Suppressor macrophage treated with lipopolysaccharide for 1 hour (primary cell): ENCODE results near the gene UNC93A.
"Not testable (repeated sequence)": the region's sequence is repeated elsewhere in the genome, so short reads cannot be mapped to it uniquely, and the experiment has no call there.

Source experiments
- DNase-seq, 3 donors: peaks; one replicate each; pipeline ENCODE4 v3.0.0-alpha.2; 2020 to 2022

UNC93A gene

DNA sequence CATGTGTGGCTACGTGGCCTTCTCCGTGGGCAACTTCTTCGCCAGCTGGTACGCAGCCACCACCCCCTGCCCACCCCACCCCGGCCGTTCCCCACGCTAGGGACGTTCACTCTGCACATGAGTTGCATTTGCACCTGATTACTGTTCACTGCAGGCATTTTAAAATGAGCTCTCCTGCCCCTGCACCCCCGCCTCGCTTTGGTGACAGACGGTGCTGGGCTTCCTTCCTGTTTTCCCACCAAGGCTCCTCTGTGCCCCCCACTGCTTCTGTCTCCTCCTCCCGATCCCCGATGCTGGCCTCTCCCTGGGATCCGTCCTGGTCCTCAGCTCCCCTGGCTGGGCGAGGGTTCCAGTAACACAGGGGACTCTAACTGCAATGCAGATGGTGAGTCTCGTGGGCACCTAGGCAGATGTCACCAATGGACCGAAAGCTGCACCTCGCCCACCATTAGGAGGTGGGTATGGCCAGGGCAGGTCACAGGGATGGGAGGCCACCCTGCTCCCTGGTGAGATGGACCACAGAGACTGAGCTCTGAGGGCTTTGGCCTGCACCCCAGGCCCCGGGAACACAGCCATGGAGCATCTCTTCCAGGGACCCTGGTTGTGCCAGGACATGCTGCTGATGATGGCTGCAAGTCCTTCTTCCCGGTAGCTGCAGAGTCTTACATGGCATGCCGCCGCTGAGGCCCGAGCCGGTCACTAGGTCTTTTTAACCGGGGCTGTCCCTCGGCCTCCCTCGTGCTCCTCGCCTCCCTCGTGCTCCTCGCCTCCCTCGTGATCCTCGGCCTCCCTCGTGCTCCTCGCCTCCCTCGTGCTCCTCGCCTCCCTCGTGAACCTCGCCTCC, 3.8 kb downstream of the UNC93A start:
- DNase-seq, result no peak

DNA sequence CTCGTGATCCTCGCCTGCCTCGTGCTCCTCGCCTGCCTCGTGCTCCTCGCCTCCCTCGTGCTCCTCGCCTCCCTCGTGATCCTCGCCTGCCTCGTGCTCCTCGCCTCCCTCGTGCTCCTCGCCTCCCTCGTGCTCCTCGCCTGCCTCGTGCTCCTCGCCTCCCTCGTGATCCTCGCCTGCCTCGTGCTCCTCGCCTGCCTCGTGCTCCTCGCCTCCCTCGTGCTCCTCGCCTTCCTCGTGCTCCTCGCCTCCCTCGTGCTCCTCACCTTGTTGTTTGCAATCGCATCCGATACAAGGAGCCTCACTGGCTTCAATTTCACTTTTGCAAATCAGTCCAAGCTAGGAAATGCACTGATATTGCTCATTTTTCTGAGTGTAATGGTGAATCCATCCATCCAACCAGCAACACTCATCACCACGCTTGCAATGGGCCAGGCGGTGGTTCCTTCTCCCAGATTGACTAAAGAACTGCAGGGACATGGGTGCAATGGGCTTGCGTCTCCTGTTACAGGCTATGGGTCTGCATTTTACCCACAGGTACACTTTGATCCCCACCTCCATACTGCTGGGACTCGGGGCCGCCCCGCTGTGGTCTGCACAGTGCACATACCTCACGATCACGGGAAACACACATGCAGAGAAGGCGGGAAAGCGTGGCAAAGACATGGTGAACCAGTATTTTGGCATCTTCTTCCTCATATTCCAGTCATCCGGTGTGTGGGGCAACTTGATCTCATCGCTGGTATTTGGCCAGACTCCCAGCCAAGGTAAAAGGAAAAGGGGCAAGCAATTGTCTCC, 4.6 kb downstream of the UNC93A start:
- no peak for DNase-seq

DNA sequence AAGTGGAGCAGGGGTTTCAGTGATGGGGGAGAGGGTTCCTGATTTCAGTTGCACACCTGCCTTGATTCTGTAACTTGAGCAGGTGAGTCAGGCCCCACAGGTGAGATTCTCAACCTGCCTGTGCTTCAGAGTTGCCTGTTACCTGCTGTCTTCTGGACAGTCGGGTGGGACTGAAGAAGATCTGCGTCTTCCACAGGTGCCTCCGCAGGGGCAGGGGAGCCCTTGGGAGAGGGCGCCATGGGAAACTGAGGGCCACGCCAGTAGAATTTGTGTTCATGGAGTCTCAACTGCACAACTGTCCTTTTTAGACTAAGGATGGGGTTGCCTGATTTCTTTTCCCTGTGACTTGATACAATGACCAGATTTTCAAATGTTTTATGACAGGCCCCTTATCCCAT, 5.2 kb downstream of the UNC93A start:
- no peak for DNase-seq

DNA sequence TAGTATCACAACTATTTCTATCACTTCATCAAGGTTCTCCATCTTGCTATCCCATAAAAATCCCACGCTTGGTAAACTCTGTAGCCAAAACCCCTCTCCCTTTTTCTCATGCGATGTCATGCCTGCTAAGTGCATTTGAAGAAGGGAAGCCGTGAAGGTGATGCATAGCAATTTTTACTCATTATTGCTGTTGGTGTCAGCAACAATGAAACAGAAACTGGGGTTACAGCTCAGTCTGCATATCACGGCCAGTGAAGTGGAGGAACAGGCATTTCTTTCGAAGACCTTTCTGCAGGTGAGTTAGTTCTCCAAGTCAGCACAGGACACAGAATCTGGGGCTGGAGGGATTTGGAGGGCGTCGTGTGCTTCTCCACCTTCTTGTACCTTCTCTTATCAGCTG, 5.8 kb downstream of the UNC93A start:
- no peak for DNase-seq

DNA sequence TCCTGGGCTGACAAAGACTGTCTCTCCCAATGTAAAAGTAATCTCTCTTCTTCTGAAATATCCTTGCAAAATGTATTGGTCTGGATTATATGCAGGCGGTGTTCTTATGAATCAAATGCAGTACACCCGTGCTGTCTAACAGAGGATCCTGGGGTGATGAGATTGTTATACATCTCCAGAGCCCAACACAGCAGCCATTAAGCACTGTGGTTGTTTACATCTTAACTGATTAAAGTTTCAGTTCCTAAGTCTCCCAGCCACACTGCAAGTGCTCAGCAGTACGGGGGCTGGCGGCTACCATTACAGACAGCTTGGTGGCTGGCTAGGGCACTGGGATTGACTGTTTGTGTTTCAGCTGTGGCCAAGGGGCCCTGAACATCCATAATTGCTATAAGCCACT, 7.0 kb downstream of the UNC93A start:
- no peak for DNase-seq

DNA sequence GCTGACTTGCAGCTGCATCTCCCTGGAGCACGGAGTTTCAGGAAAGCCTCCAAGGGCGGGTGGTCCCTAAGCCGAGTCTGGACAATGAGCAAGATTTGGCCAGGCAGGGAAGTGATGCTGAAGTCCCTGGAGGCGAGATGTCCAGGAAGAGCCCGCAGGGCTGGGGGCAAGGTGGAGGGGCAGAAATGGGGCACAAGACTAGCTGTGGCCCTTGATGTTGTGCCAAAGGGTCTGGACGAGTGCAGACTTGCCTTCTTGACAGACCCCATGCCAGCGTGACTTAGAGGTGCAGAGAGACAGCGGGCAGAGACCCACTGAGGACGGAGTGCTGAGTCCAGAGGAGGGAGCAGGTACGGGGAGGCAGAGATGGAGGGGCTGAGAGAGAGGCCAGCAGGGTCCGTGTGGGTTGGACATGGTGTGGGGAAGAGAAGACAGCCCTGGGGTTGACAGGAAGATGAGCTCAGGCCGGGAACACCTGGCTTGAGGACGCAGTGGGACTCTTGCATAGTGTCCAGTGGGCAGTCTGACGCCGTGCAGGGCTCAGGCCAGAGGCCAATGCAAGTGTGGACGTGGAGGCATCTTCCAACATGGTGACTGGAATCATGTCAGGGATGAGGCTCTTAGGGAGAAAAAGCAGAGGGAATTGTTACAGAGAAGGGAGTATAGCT, 8.7 kb downstream of the UNC93A start:
- DNase-seq, result no peak

DNA sequence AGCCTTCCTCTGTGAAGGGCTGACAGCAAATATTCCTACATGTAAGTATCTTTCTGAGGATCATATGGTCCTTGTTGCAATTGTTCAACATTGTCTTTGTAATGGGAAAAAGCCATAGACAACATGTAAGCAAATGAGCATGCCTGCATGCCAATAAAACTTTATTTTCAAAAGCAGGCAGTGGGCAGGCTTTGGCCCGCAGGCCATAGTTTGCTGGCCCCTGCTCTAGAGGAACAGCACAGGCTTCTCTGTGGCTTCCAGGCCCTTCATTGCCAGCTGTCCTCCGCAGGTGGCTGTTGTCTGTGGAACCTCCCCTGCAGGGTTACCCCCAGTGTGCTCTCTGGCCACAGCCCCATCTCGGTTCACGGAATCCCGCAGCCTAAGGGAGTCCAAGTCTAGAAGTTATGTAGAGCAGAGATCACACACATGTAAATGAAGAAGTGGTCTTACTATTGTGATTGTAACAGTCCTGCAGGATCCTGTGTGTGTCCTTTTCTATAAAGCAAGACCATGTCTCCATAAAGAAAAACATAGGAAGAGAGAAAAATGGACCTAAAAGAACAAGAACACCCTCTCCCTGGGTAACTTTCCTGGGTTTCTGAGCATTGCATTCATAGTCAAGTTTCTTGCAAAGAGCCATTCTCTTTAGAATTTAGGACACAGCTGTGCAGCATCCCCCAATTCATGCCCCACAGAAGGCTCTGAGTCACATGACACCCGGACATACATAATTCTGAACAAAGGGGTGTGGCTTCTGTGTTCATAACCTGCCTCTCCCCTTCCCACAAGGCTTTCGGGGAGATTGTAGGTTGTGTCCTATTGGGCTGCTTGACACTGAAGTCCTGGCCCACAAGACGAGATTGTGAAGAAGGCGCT, 10.0 kb downstream of the UNC93A start:
- DNase-seq, result no peak

DNA sequence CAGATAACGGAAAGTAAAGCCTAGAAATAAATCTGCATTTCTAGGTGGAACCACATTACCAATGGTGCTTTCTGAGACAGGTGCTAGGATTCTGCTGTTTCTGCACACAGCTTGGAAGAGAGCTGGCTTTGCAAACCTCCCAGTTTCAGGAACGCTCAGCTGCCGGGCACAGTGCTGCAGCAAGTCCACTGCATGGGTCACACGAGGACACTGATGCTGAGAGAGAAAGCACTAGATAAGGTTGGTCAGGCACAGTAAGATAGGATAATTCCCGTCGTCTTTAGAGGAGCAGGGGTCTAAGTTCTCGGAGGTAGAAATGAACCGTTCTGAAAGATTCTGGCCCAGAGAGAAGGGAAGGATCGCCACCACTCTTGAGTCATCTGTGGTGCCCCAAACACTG, 11.0 kb downstream of the UNC93A start:
- DNase-seq, result no peak

DNA sequence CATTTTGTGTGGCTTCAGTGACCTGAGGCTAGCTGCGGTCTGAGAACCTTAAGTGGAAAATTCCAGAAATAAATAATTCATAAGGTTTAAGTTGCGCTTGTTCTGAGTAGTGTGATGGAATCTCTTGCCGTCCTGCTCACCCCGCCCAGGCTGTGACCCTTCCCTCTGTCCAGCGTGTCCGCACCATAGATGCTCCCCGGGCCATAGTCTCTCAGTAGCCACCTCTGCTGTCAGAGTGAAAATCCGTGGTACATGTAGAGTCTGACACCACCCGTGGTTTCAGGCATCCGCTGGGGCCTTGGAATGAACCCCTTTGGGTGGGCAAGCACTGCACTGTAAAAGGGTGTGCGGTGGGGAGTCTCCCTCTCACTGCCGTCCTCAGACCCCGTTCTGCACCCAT, 11.7 kb downstream of the UNC93A start:
- no peak for DNase-seq

DNA sequence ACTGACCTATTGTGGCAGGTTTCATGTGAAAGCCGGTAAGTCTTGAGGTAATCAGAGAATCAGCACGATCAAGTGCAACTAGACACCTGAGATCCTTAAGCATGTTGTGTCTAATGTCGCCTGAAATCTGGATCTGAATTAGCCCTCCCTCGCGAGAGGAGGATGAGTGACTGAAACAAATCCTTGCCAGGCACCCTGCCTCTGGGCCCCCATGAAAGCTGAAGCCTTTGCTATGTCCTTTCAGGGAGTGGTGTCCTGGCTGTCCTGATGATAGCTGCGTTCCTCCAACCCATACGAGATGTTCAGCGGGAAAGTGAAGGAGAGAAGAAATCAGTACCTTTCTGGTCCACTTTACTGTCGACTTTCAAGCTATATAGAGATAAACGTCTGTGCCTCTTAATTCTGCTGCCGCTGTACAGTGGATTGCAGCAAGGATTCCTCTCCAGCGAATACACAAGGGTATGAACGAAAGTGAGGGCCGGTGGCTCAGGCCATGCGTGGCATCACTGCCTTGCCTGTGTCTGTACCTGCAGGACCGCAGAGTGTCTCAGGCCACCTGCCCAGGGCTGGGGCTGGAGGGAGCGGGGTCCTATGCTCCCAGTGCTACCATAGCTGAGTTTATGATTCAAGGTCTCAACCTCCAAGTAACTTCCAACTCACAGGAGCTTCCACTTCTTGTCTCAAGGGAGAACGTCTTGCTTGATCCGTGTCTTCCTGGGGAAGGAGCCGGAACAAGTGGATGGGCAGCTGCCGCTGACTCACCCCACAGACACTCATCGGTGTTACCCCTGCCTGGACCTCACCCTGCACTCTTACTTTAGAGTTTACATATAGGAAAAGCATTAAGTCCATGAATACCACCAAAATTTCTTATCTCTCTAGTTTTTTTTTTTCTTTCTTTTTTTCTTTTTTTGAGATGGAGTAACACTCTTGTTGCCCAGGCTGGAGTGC, 12.8 kb downstream of the UNC93A start:
- DNase-seq, result no peak

DNA sequence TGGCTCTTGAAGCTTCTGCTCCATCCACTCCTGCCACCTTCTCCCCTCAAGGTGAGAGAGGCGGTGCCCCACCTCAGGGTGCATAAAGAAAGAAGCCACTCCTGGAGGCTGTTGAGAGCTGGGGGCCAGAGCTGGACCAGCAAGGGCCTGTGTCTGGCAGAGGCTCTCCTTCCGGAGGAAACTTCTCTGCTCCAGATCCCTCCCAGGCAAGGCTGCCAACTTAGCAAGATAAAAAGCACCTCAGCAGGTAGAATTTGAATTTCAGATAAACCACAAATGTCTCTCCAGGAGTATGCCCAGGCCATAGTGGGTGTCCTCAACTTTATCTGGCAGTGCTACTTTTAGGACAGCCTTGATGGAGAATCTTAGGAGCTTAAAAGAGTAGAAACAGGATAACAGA, 13.8 kb downstream of the UNC93A start:
- no peak for DNase-seq

DNA sequence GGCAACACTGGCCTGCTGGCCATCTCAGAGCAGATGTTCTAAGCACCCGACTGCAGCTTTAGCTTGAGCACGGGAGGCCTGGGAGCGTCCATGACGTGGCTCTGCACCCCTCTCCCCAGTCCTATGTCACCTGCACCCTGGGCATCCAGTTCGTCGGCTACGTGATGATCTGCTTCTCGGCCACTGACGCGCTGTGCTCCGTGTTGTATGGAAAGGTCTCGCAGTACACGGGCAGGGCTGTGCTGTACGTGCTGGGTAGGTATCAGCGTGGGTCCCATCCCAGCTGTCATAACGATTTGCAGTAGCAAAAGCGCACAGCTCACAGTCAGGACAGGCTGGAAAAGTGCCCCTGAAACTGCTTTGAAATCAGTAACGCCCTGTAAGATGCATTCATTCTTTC, 14.7 kb downstream of the UNC93A start:
- no peak for DNase-seq

DNA sequence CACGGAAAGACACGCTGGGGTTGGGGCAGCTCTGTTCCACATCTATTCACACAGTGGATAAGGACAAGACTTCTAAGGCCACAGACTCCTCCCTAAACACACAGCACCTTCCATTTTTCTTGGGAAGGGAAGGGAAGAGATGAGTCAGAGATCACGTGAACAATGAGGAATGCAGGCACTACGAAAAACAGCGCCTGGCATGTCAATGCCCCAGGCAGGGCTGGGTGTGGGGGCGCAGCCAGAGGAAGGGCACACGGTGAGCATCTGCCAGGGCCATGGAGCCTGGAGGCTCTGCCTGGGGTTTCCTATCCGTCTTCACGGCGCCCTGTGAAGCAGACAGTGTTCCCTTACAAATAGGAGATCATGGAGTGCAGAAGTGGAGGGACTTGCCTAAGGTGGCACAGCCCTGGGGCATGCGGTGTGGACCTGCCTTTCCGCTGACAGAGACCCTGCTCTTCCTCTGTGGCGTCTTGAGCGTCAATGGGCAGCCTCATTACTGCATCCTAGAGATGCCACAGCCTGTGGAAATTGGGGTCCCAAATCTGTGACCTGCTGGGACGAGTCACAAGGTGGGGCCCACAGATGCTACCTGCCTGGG, 15.4 kb downstream of the UNC93A start:
- no peak for DNase-seq

DNA sequence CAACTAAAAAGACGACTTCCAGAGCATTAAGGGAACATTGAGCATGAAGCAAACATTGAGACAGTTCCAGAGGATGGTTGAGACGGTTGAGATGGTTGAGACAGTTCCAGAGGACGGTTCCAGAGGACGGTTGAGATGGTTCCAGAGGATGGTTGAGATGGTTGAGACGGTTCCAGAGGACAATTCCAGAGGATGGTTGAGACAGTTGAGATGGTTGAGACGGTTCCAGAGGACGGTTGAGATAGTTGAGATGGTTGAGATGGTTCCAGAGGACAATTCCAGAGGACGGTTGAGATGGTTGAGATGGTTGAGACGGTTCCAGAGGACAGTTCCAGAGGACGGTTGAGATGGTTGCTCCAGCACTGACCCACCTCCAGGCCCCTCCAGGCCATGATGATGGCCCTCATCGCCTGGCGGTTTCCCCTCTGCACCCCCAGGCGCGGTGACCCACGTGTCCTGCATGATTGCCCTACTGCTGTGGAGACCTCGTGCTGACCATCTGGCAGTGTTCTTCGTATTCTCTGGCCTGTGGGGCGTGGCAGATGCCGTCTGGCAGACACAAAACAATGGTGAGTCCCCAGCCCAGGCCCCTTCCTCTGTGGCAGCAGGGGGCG, 16.3 kb downstream of the UNC93A start:
- no peak for DNase-seq

DNA sequence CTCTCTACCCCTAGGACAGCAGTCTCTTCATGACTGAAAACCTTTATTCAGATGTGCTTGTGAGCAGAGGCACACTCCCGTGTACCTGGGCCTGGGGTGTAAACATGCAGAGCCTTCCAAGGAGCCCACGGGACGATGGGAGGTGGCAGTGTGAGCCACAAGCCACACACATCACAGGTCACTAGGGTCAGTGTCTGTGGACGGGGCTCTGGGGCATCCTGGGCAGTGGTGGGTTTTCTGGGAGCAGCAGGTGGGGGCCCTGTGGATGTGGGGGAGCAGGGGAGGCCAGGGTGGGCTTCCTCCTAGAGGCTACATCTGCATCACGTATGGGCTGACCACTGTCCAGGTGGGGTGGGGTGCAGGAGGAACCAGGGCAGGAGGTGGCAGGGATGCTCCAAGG, 17.1 kb downstream of the UNC93A start:
- DNase-seq, result no peak

DNA sequence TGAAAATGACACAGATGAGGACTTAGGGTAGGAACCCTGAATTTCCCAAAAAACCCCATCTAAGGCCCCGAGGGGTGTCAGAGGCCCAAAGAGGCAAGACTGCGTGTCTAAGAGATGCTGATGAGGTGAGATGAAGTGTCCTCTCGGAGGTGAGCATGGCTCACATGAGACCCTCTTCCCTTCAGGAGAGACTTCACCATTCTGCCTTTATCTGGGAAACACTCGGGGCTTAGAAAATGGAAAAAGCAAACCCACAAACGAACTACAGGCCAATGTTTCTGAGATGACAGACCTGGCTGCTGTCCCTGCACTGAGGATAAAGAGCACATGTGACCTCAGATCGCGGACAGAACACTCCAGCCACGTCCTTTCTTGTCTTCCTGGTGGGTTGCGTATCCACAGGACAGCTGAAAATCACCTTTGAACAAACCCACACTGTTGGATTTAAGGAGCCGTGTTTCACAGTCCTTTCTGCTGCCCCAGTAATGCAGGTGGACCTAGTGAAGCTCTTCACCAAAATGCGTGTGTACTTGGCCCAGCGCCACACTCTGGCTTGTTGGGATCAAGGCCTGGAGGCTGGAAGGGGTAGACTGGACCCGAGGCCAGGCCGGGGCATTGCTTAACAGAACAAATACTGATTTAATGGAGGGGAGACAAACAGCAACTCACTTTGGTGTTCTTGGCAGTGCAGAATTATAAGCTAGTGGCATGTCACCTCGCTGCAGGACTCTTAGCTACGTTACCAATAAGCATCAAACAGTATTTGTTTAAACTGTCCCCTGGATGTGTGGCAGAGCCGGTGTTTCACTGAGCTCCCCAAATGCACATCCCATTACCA, 18.5 kb downstream of the UNC93A start:
- DNase-seq, result not testable (repeated sequence)

DNA sequence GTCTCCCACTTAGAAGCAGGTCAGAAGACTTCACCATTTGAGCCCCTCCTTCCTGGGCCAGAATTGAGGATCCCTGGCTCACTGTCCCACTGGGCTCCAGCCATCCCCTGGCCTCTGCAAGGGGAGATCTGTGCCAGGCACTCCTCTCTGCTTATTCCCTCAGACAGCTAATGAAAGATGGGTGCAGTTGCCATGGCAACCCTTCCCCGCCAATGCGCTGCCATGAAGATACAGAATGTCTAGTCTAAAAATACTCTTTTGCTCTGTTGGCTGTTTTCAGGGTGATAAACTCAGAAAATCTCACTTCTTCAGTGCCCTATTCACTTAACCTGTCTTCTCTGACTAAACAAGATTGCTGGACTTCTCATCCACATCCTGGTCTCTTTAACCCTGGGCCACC, 20.2 kb downstream of the UNC93A start:
- no peak for DNase-seq

DNA sequence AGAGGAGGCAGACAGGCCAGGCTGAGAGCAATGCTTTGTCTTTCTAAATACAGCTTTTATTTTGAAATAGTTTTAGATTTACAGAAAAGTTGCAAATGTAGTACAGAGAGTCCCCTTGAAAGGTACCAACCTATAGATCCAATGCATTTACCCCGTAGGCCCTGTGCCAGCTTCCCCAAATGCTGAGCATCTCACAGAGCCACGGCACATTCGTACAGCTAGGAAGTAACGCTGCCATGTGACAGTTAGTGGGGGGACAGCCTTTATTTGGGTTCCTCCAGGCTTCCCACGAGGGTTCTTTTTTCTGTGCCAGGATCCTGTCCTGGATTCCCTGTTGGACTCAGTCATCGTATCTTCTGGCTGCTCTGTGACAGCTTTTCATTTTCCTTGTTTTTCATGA, 20.6 kb downstream of the UNC93A start:
- DNase-seq, result not testable (repeated sequence)

DNA sequence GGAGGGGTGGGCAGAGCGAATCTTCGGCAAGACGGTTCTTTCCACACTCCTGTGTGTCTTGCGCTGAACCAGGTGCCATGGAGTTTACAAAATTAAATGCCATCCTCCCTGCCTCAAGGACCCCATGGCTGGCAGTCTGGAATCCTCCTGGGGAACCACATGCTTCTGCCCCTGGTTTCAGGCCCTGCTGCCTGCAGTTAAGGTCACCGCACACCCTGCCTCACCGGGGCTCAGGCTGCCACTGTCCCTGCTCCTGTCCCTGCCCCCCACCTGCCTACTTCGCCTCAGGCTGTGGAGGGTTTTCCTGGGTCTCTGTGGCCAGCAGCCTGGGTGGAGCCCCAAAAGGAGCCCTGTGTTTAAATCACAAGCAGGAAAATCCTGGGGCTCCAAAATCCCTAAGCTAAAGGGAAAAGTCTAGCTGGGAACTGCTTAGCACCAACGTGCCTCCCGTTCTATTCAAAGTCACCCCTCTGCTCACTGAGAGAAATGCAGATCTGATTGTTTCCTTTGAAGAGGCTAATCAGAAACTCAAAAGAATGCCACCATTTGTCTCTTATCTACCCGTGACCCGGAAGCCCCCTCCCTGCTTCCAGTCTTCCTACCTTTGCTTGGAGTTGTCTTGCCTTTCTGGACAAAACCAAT, 23.2 kb downstream of the UNC93A start:
- DNase-seq, result no peak
